Activated CD8-positive, alpha-beta memory T cell treated with anti-CD3 and anti-CD28 coated beads, Interleukin-2, amount 50 U/mL, for 4 hours (primary cell): ENCODE results near the gene ADAMTS17.

Experiments used
- DNase-seq: peaks from one replicate; pipeline ENCODE4 v3.0.0-alpha.2; 2020

ADAMTS17 gene

GRCh38 chr15:100194996-100195395 is 146.8 kb downstream of the ADAMTS17 start:
- DNase-seq: no peak

- no peak for DNase-seq
Observed at GRCh38 chr15:100193277-100193860, 148.4 kb downstream of the ADAMTS17 start.

- DNase-seq: no peak
Observed at GRCh38 chr15:100192097-100193080, 149.4 kb downstream of the ADAMTS17 start.

GRCh38 chr15:100191161-100191560 is 150.6 kb downstream of the ADAMTS17 start:
- DNase-seq: no peak

- no peak for DNase-seq
Observed at GRCh38 chr15:100190675-100191074, 151.1 kb downstream of the ADAMTS17 start.

GRCh38 chr15:100189849-100190248 is 151.9 kb downstream of the ADAMTS17 start:
- no peak for DNase-seq

- DNase-seq: no peak
Observed at GRCh38 chr15:100189319-100189718, 152.5 kb downstream of the ADAMTS17 start.

- no peak for DNase-seq
Observed at GRCh38 chr15:100187677-100188076, 154.1 kb downstream of the ADAMTS17 start.

GRCh38 chr15:100186960-100187359 is 154.8 kb downstream of the ADAMTS17 start:
- DNase-seq: no peak

GRCh38 chr15:100186366-100186765 is 155.4 kb downstream of the ADAMTS17 start:
- no peak for DNase-seq

GRCh38 chr15:100183921-100184495 is 157.8 kb downstream of the ADAMTS17 start:
- no peak for DNase-seq

GRCh38 chr15:100180921-100181320 is 160.9 kb downstream of the ADAMTS17 start:
- no peak for DNase-seq

GRCh38 chr15:100175406-100176114 is 166.2 kb downstream of the ADAMTS17 start:
- DNase-seq: no peak

- DNase-seq: no peak
Observed at GRCh38 chr15:100174904-100175275, 166.9 kb downstream of the ADAMTS17 start.

GRCh38 chr15:100174159-100174903 is 167.4 kb downstream of the ADAMTS17 start:
- DNase-seq: no peak

- DNase-seq: no peak
Observed at GRCh38 chr15:100172356-100173024, 169.3 kb downstream of the ADAMTS17 start.

GRCh38 chr15:100171411-100171810 is 170.4 kb downstream of the ADAMTS17 start:
- DNase-seq: no peak

GRCh38 chr15:100170291-100171210 is 171.2 kb downstream of the ADAMTS17 start:
- no peak for DNase-seq

GRCh38 chr15:100169615-100170290 is 172.0 kb downstream of the ADAMTS17 start:
- no peak for DNase-seq

GRCh38 chr15:100168787-100169186 is 173.0 kb downstream of the ADAMTS17 start:
- no peak for DNase-seq
